NB4 (cell line): ENCODE data around the gene WASL.

ENCODE experiments used
- POLR2A ChIP-seq: IDR thresholded peaks from 2 replicates; pipeline ENCODE4 v1.6.1; 2011; ENCODE audit warnings: mild to moderate bottlenecking; ENCODE audit not compliant: insufficient read length; ENCODE audit errors: extremely low read depth
- TF ChIP-seq, protein P1 (sequence below): IDR thresholded peaks from one replicate; pipeline ENCODE4 v1.5.1; 2012; ENCODE audit warnings: low read depth, low read length

DNA sequence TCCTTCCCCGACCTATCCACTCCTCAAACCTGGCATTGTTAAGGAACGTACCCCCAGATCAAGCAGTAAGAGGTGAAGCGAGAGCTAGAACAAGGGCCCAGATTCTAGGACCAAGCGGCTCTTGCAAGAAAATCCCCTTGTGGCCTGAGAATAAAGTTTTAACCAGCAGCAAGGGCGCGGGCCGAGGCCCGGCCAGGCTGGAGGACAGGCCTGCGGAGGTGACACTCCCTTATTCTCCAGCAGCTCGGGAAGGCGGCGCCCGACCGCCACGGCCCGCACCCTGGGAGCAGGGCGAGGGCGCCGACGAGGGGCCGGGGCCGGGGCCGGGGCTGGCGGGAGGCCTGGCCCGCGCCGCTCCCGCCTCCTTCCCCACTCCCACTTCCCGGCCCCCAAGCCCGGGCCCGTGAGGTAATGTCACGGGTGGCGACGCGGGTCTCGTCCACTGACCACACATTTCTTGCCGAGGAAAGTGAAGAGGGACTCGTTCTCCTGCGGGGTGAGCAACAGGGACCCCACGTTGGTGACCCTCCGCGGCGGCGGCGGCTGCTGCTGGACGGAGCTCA, 551 bp downstream of the WASL start:
- TF ChIP-seq, protein P1, sequence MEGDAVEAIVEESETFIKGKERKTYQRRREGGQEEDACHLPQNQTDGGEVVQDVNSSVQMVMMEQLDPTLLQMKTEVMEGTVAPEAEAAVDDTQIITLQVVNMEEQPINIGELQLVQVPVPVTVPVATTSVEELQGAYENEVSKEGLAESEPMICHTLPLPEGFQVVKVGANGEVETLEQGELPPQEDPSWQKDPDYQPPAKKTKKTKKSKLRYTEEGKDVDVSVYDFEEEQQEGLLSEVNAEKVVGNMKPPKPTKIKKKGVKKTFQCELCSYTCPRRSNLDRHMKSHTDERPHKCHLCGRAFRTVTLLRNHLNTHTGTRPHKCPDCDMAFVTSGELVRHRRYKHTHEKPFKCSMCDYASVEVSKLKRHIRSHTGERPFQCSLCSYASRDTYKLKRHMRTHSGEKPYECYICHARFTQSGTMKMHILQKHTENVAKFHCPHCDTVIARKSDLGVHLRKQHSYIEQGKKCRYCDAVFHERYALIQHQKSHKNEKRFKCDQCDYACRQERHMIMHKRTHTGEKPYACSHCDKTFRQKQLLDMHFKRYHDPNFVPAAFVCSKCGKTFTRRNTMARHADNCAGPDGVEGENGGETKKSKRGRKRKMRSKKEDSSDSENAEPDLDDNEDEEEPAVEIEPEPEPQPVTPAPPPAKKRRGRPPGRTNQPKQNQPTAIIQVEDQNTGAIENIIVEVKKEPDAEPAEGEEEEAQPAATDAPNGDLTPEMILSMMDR: no peak
- no peak for TF ChIP-seq POLR2A
